Calu3 (cell line): Measurements from ENCODE around the gene ARGFX. TPM values are rescaled to one million over a fixed set of nuclear protein-coding genes. Genes with fewer than 3 reads are reported as not detected.
"Not testable (repeated sequence)": the region's sequence is repeated elsewhere in the genome, so short reads cannot be mapped to it uniquely, and the experiment has no call there.

Experiments used
- BruUV-seq: library from RNA; stranded (reverse); fragments of 400-500 nt; replicated peaks from 2 replicates; lab custom pipeline; 2021; lab: Mats Ljungman, UMichigan
- CTCF ChIA-PET: fragments of 300-600 bp; sonication (Branson Sonifier 250); formaldehyde crosslinking; loops from one replicate; lab custom pipeline; 2022; ENCODE audit warnings: antibody characterized with exemption; lab: Charles Lee
- DNase-seq: peaks from one replicate; pipeline ENCODE4 v3.0.0; 2022
- H3K27ac Mint-ChIP-seq: one replicate; pipeline ENCODE4 v1.8.0; 2022; ENCODE audit warnings: mixed read lengths; ENCODE audit not compliant: unreplicated experiment
- H3K27me3 Mint-ChIP-seq: one replicate; pipeline ENCODE4 v1.8.0; 2022; ENCODE audit warnings: mixed read lengths; ENCODE audit not compliant: unreplicated experiment
- H3K36me3 Mint-ChIP-seq: one replicate; pipeline ENCODE4 v1.8.0; 2022; ENCODE audit warnings: mild to moderate bottlenecking, moderate library complexity, mixed read lengths; ENCODE audit not compliant: insufficient read depth, unreplicated experiment
- H3K4me1 Mint-ChIP-seq: one replicate; pipeline ENCODE4 v1.8.0; 2022; ENCODE audit warnings: mild to moderate bottlenecking, low read depth, mixed read lengths; ENCODE audit not compliant: unreplicated experiment
- H3K4me3 Mint-ChIP-seq: one replicate; pipeline ENCODE4 v1.8.0; 2022; ENCODE audit warnings: mild to moderate bottlenecking, low read depth, moderate library complexity, mixed read lengths; ENCODE audit not compliant: unreplicated experiment
- H3K9me3 Mint-ChIP-seq: one replicate; pipeline ENCODE4 v1.8.0; 2022; ENCODE audit warnings: low read depth, mixed read lengths; ENCODE audit not compliant: unreplicated experiment
- intact Hi-C: fragments of 100-400 bp; cut with micrococcal nuclease; formaldehyde crosslinking; loops from one replicate; pipeline ENCODE4 v1.10.0; 2022; ENCODE audit not compliant: unreplicated experiment
- total RNA-seq: library from RNA; stranded (reverse); gene quantifications from 2 replicates; pipeline ENCODE4 v1.2.3, GENCODE V29; 2022
- TF ChIP-seq, protein P1 (sequence below): fragments of 200-600 bp; IDR thresholded peaks from one replicate; pipeline ENCODE4 v1.8.0; 2022; ENCODE audit warnings: antibody characterized with exemption; ENCODE audit not compliant: unreplicated experiment

ARGFX gene
- total RNA-seq, 1 experiment from 2014 or later = not detected

DNA sequence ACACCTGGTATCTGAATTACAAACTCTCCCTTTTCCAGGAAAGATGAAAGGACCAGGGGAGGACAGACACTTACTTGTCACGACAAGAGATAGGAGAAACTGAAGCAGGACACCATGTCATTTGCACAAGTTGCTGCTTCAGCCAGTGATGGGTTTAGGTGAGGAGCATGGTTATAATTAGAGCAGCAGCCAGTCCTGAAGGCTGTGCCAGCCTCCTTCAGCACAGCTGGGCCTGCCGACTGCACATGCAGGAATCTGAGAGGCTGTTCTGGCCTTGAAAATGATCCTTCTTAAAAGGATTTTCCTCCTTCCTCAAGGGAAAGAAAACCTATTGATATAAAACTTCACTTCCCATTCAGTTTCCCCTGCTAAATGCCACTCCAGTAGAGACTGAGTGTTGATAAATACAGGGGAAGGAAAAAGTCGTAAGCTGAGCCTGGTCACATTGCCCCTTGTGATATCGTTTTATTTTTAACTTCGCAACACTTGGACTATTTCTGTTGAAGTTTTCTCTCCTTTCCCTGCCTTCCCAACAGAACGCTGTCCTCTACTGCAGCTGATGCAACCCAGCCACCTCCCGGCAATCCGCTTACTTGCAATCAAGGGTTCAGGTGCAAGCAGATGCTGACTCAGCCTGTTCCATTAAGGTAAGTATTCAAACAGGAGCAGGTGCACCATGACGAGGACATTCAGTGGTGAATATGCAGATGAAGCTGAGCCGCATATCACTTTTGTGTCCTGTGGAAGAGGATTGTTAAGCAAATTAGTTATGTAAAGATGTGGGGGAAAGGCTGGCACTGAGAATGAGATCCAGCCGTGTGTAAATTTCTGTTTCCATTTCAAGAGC lies 25.3 kb downstream of the ARGFX start, which contains the start of gene FBXO40:
FBXO40 (plus strand) TSS at position 524 of the 847 bp plus-strand sequence. CDS start 27,197 bp downstream, outside the sequence.
- Mint-ChIP-seq H3K9me3 (no peaks in the 10 kb centered on the region), H3K27me3 (no peaks in the 10 kb centered on the region), H3K27ac (no peak within 1 kb of the TSS), H3K4me1 (no peaks in the 10 kb centered on the region), H3K4me3 (no peak within 1 kb of the TSS), H3K36me3 (peaks cover 5% of the 10 kb centered on the region)
- no TSS peak for BruUV-seq
- DNase-seq = no peak
- intact Hi-C loops = no loop called here
- CTCF ChIA-PET = interaction anchor here (0.7 kb wide), 1 partner anchor 747 kb away, joined by 3 read pairs; no protein-coding TSS in a partner anchor
- TF ChIP-seq, protein P1, sequence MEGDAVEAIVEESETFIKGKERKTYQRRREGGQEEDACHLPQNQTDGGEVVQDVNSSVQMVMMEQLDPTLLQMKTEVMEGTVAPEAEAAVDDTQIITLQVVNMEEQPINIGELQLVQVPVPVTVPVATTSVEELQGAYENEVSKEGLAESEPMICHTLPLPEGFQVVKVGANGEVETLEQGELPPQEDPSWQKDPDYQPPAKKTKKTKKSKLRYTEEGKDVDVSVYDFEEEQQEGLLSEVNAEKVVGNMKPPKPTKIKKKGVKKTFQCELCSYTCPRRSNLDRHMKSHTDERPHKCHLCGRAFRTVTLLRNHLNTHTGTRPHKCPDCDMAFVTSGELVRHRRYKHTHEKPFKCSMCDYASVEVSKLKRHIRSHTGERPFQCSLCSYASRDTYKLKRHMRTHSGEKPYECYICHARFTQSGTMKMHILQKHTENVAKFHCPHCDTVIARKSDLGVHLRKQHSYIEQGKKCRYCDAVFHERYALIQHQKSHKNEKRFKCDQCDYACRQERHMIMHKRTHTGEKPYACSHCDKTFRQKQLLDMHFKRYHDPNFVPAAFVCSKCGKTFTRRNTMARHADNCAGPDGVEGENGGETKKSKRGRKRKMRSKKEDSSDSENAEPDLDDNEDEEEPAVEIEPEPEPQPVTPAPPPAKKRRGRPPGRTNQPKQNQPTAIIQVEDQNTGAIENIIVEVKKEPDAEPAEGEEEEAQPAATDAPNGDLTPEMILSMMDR = no peak

DNA sequence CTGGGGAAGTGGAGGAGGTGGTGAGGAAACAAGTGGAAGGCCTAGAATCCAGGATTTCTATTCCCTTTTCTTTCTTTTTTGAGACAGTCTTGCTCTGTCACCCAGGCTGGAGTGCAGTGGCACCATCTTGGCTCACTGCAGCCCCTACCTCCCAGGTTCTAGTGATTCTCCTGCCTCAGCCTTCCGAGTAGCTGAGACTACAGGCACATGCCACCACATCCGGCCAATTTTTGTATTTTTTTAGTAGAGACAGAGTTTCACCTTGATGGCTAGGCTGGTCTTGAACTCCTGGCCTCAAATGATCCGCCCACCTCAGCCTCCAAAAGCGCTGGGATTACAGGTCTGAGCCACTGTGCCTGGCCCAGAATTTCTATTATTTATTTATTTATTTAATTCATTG lies 26.1 kb downstream of the ARGFX start:
- H3K4me3 Mint-ChIP-seq, BruUV-seq, H3K4me1 Mint-ChIP-seq, H3K27ac Mint-ChIP-seq, H3K9me3 Mint-ChIP-seq, CTCF ChIA-PET, H3K36me3 Mint-ChIP-seq, DNase-seq, intact Hi-C loops, H3K27me3 Mint-ChIP-seq: not testable (repeated sequence)

GRCh38 chr3:121594850-121595249 lies 27.1 kb downstream of the ARGFX start:
- TF ChIP-seq, protein P1 = no peak
- intact Hi-C loops = no loop called here
- no peaks in the 10 kb centered on the region for H3K9me3 Mint-ChIP-seq
- BruUV-seq = no TSS peak
- H3K4me3 Mint-ChIP-seq = no peak overlapping the region
- no peak for DNase-seq
- no peaks in the 10 kb centered on the region for H3K27me3 Mint-ChIP-seq
- H3K36me3 Mint-ChIP-seq = peaks cover 5% of the 10 kb centered on the region
- CTCF ChIA-PET = no interaction called here
- no peak overlapping the region for H3K27ac Mint-ChIP-seq
- no peaks in the 10 kb centered on the region for H3K4me1 Mint-ChIP-seq

DNA sequence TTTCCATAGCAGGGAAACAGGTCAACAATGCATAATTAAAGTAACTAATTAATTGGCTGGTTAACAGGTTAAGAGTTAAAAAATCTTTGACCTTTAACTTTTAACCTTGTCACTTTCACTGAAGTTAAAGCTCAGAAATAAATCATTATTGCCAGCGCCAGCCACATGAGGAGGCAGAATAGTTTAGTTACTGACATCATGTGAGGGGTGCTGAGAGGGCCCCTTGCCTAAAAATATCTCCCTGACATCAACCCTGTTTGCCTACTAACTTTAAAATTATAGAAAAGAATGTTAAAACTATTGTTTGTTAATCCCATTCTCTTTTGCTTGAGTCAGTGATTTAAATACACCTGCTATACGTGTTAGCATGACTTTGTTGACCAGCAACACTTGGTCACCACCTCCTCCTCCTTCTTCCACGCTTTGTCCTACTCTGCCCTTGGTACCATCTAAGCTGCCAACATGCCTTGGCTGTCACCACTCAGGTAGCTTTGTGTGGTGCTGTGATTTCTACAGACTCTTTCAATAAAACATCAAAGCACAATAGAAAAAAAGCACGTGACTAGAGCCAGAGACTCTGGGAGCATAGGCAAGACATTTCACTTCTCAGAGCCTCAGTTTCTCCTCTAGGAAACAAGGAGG lies 28.1 kb downstream of the ARGFX start:
- TF ChIP-seq, protein P1 = no peak
- no peaks in the 10 kb centered on the region for H3K4me1 Mint-ChIP-seq
- H3K27me3 Mint-ChIP-seq = no peaks in the 10 kb centered on the region
- peaks cover 5% of the 10 kb centered on the region for H3K36me3 Mint-ChIP-seq
- H3K9me3 Mint-ChIP-seq = no peaks in the 10 kb centered on the region
- intact Hi-C loops = no loop called here
- no peak for DNase-seq
- BruUV-seq = no TSS peak
- CTCF ChIA-PET = no interaction called here
- no peak overlapping the region for H3K27ac Mint-ChIP-seq
- no peak overlapping the region for H3K4me3 Mint-ChIP-seq
